Measurements from ENCODE around the gene XXYLT1.
"Not testable (repeated sequence)": the region's sequence is repeated elsewhere in the genome, so short reads cannot be mapped to it uniquely, and the experiment has no call there.

XXYLT1 gene

GRCh38 chr3:195096484-195097330 is 174.3 kb downstream of the XXYLT1 start:
- DNase-seq (ENCODE audit: low read depth) = no peak

DNA sequence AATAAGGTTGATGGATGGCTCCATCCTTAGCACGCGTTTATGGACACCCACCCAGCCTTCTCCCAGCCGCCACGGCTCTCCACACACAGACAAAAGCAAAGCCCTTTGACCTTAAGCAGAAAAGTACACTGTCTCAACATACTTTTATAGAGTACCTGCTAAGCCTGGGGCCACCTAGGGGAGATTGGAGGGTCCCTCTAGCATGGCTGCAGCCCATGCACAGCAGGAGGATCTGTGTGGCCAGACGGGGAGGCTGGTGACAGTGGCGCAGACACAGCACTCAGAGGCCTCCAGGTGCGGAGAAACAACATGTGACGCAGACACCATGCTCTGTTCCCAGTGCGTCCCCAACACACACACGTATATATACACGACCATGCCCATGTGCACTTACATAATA is 174.9 kb downstream of the XXYLT1 start:
- DNase-seq (ENCODE audit: low read depth) = no peak

GRCh38 chr3:195095704-195096036 is 175.3 kb downstream of the XXYLT1 start:
- peak; percentile 47 for DNase-seq (ENCODE audit: low read depth)

DNA sequence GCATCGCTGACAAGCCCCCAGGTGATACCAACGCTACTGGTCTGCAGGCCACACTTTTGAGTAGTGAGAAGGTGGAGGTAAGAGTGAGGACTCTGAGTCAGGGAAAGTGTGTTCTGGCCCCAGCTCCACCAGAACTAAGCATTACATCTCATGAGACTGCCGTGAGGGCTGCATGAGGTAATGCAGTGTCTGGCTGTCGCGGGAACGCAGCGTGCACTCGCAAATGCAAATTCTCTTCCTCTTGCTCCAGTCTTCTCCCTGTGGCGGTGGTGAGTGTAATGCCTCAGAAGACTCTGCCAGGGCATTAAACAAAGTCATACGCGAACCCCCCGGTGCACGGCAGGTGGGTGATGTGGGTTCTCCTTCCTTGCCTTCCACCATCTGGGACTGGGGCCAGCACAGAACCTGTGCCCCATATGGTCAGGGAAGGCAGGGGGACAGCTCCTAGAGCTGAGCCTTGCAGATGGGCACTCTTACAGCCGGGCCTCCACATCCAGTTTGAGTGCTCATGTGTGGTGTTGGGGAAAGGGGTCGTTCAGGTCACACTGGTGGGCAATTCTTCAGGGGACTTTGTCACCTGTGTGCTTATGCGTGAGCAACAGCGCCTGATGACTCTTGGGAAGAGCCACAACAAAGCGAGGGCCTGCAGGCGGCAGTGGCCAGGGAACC is 175.8 kb downstream of the XXYLT1 start:
- DNase-seq (ENCODE audit: low read depth) = no peak

DNA sequence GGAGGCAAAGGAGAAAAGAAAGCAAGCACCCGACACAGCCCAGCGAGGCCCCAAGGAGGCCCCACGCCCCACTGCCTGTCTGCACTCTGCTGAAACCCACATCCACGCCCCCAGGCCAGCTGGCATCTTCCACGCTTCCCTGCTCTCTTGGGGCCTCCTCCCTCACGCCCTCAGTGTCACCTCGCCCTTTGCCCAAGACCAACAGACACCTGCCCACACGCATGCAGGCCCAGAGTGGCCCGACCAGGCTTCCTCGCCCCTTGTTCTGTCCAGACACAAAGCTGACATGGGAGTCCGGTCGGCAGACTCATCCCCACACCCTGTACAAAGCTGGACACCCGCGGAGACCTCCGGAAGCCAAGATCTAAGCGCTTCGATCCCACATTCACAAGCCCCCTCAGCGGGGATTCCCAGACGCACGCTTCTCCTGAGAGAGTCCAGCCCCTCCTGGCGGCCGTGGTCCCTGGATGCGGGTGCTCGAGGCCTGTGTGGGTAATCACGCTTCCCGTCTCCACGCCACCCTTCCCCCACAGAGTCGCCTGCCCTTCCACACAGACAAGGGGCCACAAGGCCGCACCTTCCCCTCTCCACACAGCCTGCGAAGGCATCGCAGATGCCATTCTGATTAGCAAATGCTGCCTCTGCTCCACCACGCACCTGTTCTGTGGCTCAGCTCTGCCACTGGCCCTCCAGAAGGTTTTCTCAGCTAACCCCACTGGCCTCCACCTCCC is 176.6 kb downstream of the XXYLT1 start:
- DNase-seq (ENCODE audit: low read depth) = no peak

DNA sequence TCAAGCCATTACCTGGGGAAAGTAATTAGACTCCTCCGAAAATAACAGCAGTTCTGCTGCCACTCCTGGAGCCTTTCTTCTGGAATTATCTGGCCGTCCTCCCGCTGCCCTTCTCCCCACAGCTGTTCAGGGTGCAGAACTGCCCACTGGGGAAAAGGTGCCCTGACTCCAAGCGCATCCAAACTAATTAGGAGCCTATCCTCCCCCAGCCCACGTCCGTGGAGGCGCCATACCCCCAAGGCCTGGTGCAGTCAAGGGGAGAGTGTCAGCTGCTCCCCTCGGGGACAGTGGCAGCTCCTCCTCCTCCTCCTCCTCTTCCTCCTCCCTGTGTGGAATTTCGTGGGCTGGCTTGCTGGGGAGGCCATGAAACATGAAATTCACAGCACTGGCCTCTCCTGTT is 177.2 kb downstream of the XXYLT1 start:
- DNase-seq (ENCODE audit: low read depth) = no peak

- DNase-seq (ENCODE audit: low read depth) = not testable (repeated sequence)
Observed at GRCh38 chr3:195087840-195088601, 182.9 kb downstream of the XXYLT1 start.

- no peak for DNase-seq (ENCODE audit: low read depth)
Observed at GRCh38 chr3:195087328-195087727, 183.6 kb downstream of the XXYLT1 start.

GRCh38 chr3:195086885-195087284 is 184.1 kb downstream of the XXYLT1 start:
- no peak for DNase-seq (ENCODE audit: low read depth)

DNA sequence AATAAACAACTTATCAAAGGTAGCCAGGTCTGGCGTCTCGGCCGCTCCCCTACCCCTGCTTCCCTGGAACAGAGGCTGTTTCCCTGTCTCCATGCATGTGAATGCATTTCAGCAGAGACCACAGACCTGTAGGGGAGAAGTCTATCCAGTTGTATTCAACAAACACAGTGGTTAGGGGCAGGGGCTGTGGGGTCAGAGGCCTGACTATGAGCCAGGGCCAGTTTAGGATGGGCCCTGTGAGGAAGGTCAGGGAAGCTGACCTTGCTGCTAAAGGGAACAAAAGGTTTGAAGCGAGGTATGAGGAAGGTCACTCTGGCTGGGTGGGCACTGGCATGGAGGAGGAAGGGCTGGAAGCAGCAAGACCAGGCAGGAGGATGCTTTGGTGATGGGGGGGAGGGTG is 184.6 kb downstream of the XXYLT1 start:
- DNase-seq (ENCODE audit: low read depth) = no peak

GRCh38 chr3:195085356-195086130 is 185.4 kb downstream of the XXYLT1 start:
- DNase-seq (ENCODE audit: low read depth) = no peak

GRCh38 chr3:195084746-195085145 is 186.2 kb downstream of the XXYLT1 start:
- DNase-seq (ENCODE audit: low read depth) = no peak

- no peak for DNase-seq (ENCODE audit: low read depth)
Observed at GRCh38 chr3:195083659-195084058, 187.3 kb downstream of the XXYLT1 start.

GRCh38 chr3:195082811-195083210 is 188.1 kb downstream of the XXYLT1 start:
- DNase-seq (ENCODE audit: low read depth) = no peak

GRCh38 chr3:195081242-195081963 is 189.6 kb downstream of the XXYLT1 start:
- DNase-seq (ENCODE audit: low read depth) = no peak

- DNase-seq (ENCODE audit: low read depth) = no peak
Observed at GRCh38 chr3:195080571-195081151, 190.3 kb downstream of the XXYLT1 start.

DNA sequence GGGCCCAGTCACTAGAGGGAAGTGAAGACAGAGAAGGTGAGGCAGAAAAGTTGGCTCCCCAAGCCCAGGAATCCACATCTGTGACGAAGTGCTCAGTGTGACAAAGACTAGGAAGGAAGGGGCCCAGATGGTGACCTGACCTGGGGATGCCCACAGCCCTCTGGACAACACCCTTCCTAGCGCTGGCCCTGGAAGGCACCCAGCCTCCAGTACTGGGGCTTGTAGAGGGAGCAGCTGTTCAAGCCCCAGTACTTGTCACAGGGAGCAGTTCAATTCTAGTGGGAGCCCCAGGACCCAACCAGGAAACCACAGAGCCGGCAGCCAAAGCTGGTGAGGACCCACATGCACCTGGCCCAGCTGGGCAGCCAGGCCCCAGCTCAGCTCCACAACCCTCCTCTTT is 190.8 kb downstream of the XXYLT1 start:
- DNase-seq (ENCODE audit: low read depth) = no peak

DNA sequence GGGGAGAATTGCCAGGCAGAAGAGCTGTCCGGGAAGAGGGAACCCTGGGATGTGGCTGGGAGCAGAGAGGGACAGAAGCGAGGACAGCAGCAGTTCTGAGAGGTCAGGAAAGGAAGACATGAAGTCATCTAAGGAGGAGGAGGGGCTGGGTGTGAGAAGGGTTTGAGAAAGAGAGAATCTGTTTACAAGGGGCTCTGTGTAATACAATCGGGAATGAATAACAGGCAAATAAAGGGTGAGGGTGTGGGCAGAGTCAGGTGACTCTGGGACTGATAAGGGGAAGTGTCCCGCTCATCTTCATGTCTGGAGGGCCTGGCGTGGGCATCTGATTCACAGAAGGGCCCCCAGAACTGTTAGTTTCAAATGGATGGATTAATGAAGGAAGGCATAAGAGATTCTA is 191.3 kb downstream of the XXYLT1 start:
- DNase-seq (ENCODE audit: low read depth) = no peak

DNA sequence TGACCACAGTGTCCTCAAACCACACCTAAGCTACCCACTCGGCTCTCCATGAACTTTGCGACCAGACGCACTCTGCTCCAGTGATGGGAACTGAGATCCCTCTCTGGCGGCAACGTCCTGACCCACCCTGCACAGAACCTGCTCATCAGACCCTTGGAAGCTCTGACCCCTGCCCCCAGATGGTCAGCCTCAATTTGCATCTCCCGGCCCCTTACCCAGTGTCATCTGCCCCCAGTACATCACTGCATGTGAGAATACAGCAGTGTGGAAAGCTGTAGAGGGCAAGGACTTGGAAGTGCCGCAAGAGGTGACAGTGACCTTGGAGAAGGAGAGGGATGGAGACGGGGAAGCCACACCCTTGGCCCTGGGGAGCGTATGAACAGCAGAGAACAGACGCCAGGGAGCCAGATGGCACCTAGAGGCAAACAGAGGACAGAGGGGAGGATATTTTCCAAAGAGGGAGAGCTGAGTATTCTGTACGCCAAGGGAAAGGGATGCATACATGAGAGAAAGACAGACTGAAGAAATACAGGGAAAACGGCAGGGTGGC is 192.0 kb downstream of the XXYLT1 start:
- no peak for DNase-seq (ENCODE audit: low read depth)

Data from ELR (cell line).